ENCODE data around the gene MALL. TPM values are rescaled to one million over a fixed set of nuclear protein-coding genes. Genes with fewer than 3 reads are reported as not detected.

MALL gene
- total and polyA plus RNA-seq, 4 donors: 6.2 to 32.8 (median 20.8) TPM

GRCh38 chr2:110124939-110125691 is 9.5 kb upstream of the MALL start:
- Histone ChIP-seq H3K4me1 (ENCODE audit: control insufficient read depth in 1 of 2, insufficient read depth in 2 of 2, low read length in 2 of 2) (no peaks in the 10 kb centered on the region), H3K4me3 (ENCODE audit: low read length in 2 of 2) (no peak overlapping the region), H3K36me3 (ENCODE audit: control insufficient read depth in 1 of 2, insufficient read depth in 2 of 2, low read length in 1 of 2) (no peaks in the 10 kb centered on the region), H3K27me3 (ENCODE audit: control insufficient read depth in 1 of 2, insufficient read depth in 2 of 2, low read length in 1 of 2) (no peaks in the 10 kb centered on the region), H3K9me3 (ENCODE audit: control insufficient read depth, low read length) (no peaks in the 10 kb centered on the region), H3K27ac (ENCODE audit: low read depth in 1 of 2, low read length in 2 of 2) (peak overlapping the region in 1 of 2 donors; percentile 62)
- no peak for ATAC-seq (ENCODE audit: low FRiP score)
- intact Hi-C loops (cut with DNase I): no loop called here
- DNase-seq: no peak
- WGBS, 2 donors: 59 to 60% methylated on average over 6 of the region's 6 CpGs

DNA sequence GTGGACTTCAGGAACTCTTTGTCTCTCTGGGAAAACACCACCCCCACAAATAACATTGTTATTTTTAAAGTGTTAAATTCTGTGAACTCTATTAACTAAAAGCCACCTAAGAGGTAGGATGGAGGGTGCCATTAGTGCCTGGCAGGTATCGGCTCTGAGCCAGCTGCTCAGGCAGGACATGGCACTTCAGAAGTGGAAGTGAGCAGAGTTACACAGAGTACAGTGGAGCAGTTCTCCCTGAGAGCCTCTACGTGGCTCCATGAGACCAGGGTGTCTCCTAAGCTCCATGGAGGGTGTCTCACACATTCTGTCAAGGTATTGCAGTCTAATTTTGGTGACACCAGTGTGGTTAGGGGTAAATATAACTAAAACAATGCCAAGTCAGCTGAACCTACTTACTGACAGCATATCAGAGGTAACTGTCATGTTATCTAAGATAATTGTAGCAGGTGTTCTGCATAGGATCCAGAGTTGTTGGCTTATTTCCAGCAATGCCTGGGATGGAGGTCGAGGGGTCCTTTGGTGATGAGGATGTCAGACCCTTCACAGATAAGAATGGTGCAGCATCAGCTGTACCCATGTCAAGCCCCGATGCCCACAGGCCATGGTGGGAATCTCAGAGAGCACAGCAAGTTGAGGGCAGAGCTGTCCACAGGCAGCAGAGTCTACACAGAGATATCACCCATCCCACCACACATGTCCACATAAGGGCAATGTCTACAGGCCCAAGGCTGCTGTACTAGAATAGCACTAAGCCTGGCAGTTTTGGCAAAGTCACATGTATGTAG is 8.6 kb upstream of the MALL start:
- Histone ChIP-seq H3K9me3 (ENCODE audit: control insufficient read depth, low read length) (no peaks in the 10 kb centered on the region), H3K36me3 (ENCODE audit: control insufficient read depth in 1 of 2, insufficient read depth in 2 of 2, low read length in 1 of 2) (no peaks in the 10 kb centered on the region), H3K27ac (ENCODE audit: low read depth in 1 of 2, low read length in 2 of 2) (no peak overlapping the region), H3K4me3 (ENCODE audit: low read length in 2 of 2) (no peak overlapping the region), H3K27me3 (ENCODE audit: control insufficient read depth in 1 of 2, insufficient read depth in 2 of 2, low read length in 1 of 2) (no peaks in the 10 kb centered on the region), H3K4me1 (ENCODE audit: control insufficient read depth in 1 of 2, insufficient read depth in 2 of 2, low read length in 2 of 2) (no peaks in the 10 kb centered on the region)
- intact Hi-C loops (cut with DNase I): no loop called here
- ATAC-seq (ENCODE audit: low FRiP score) (no peak), DNase-seq (no peak)
- WGBS, 2 donors: 92 to 95% methylated on average over 4 of the region's 4 CpGs

DNA sequence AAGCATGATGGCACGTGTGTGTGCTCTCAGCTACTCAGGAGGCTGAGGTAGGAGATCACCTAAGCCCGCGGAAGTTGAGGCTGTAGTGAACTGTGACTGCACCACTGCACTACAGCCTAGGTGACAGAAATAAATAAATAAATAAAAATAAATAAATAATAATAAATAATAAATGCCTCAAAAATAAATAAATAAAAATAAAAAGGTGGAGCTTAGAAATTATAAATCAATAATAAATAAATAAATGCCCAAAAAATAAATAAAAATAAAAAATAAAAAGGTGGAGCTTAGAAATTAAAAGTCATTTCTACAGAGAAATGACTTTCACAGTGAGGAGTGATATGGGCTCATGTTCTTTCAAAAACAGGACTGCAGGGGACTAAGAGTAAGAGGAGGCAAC is 6.0 kb upstream of the MALL start:
- H3K9me3 ChIP-seq (ENCODE audit: control insufficient read depth, low read length): no peaks in the 10 kb centered on the region
- H3K4me1 ChIP-seq (ENCODE audit: control insufficient read depth in 1 of 2, insufficient read depth in 2 of 2, low read length in 2 of 2): no peaks in the 10 kb centered on the region
- H3K4me3 ChIP-seq (ENCODE audit: low read length in 2 of 2): no peak overlapping the region
- WGBS, 2 donors: 97 to 98% methylated on average over 3 of the region's 3 CpGs
- H3K27ac ChIP-seq (ENCODE audit: low read depth in 1 of 2, low read length in 2 of 2): no peak overlapping the region
- no peak for DNase-seq
- ATAC-seq (ENCODE audit: low FRiP score): no peak
- H3K36me3 ChIP-seq (ENCODE audit: control insufficient read depth in 1 of 2, insufficient read depth in 2 of 2, low read length in 1 of 2): no peaks in the 10 kb centered on the region
- intact Hi-C loops (cut with DNase I): no loop called here
- no peaks in the 10 kb centered on the region for H3K27me3 ChIP-seq (ENCODE audit: control insufficient read depth in 1 of 2, insufficient read depth in 2 of 2, low read length in 1 of 2)

DNA sequence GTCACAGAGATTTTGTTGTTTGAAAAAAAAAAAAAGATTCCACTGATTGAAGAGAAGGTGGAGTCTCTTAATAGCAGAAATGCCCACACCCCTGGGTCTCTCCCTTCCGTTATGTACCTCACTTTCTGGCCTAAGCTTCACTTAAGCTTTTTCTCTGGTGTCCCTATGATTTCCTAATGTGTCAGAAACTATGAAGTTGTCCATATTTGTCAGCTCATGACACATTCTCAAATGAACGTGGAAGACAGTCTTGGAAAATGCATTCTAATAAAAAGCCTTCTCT is 5.4 kb upstream of the MALL start:
- Histone ChIP-seq H3K4me3 (ENCODE audit: low read length in 2 of 2) (no peak overlapping the region), H3K36me3 (ENCODE audit: control insufficient read depth in 1 of 2, insufficient read depth in 2 of 2, low read length in 1 of 2) (no peaks in the 10 kb centered on the region), H3K4me1 (ENCODE audit: control insufficient read depth in 1 of 2, insufficient read depth in 2 of 2, low read length in 2 of 2) (no peaks in the 10 kb centered on the region), H3K27ac (ENCODE audit: low read depth in 1 of 2, low read length in 2 of 2) (no peak overlapping the region), H3K27me3 (ENCODE audit: control insufficient read depth in 1 of 2, insufficient read depth in 2 of 2, low read length in 1 of 2) (no peaks in the 10 kb centered on the region), H3K9me3 (ENCODE audit: control insufficient read depth, low read length) (no peaks in the 10 kb centered on the region)
- 48 to 50% methylated on average over 2 of the region's 2 CpGs for WGBS, 2 donors
- DNase-seq: no peak
- intact Hi-C loops (cut with DNase I): no loop called here
- ATAC-seq (ENCODE audit: low FRiP score): no peak

GRCh38 chr2:110120171-110121051 is 4.8 kb upstream of the MALL start:
- Histone ChIP-seq H3K9me3 (ENCODE audit: control insufficient read depth, low read length) (no peaks in the 10 kb centered on the region), H3K4me1 (ENCODE audit: control insufficient read depth in 1 of 2, insufficient read depth in 2 of 2, low read length in 2 of 2) (no peaks in the 10 kb centered on the region), H3K27me3 (ENCODE audit: control insufficient read depth in 1 of 2, insufficient read depth in 2 of 2, low read length in 1 of 2) (no peaks in the 10 kb centered on the region), H3K27ac (ENCODE audit: low read depth in 1 of 2, low read length in 2 of 2) (no peak overlapping the region), H3K4me3 (ENCODE audit: low read length in 2 of 2) (no peak overlapping the region), H3K36me3 (ENCODE audit: control insufficient read depth in 1 of 2, insufficient read depth in 2 of 2, low read length in 1 of 2) (no peaks in the 10 kb centered on the region)
- 62 to 68% methylated on average over 11 of the region's 11 CpGs for WGBS, 2 donors
- DNase-seq (no peak), ATAC-seq (ENCODE audit: low FRiP score) (no peak)
- intact Hi-C loops (cut with DNase I): no loop called here

DNA sequence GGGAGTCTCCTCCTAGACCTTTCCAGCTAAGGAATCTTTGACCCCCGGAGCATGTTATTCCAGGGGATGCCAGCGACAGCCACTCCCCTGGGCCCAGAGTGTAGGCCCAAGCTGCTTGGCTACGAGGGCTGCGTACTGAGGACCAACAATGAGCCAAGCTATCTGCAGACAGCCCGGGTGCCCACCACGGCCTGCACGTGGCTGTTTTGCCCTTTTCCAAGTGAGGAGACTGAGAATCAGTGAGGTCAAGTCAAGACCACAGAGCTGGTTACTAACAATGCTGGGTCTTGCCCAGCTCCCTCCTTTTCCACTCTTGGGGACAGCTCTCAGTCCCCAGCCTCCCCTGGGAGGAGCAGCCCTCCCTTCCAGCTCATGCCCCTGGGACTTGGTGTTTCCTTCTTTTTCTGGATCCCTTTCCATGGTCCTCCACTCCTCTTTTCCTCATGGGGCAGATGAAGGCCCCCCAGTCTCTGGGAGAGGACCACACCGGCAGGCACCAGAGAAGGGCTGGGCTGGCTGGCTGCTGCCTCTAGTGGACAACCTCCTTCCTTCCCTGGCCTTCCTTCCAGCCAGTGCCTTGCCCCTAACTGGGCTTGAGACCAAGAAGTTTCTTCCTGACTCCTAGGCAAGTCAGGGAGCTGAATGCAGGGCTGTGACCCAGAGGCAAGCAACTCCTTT is 550 bp upstream of the MALL start:
- Histone ChIP-seq H3K4me1 (ENCODE audit: control insufficient read depth in 1 of 2, insufficient read depth in 2 of 2, low read length in 2 of 2) (no peaks in the 10 kb centered on the region), H3K4me3 (ENCODE audit: low read length in 2 of 2) (no peak overlapping the region), H3K9me3 (ENCODE audit: control insufficient read depth, low read length) (no peaks in the 10 kb centered on the region), H3K27ac (ENCODE audit: low read depth in 1 of 2, low read length in 2 of 2) (no peak overlapping the region), H3K36me3 (ENCODE audit: control insufficient read depth in 1 of 2, insufficient read depth in 2 of 2, low read length in 1 of 2) (no peaks in the 10 kb centered on the region), H3K27me3 (ENCODE audit: control insufficient read depth in 1 of 2, insufficient read depth in 2 of 2, low read length in 1 of 2) (no peaks in the 10 kb centered on the region)
- WGBS, 2 donors: 10 to 15% methylated on average over 8 of the region's 8 CpGs
- ATAC-seq (ENCODE audit: low FRiP score) (peak; percentile 82), DNase-seq (peak; percentile 79 to 85)
- intact Hi-C loops (cut with DNase I): no loop called here

DNA sequence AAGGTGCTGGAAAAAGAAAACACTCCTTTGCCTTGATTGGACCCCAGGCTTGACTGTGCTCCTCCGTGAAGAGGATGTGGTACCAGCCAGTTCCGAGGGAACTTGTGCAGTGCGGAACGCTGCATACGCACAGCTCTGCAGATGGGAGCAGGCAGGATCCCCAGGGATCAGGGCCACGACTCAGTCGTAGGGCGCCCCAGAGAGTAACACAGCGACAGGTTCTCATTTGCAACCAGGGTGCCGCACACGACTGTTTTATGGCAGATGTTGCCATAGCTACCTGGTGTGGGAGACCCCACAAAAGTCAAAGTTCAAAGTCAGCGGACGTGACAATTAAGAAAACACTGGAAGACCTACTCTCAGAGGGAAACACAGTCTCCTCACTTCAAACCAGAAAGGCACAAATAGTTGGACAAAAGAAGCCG is 779 bp downstream of the MALL start:
- Histone ChIP-seq H3K27me3 (ENCODE audit: control insufficient read depth in 1 of 2, insufficient read depth in 2 of 2, low read length in 1 of 2) (no peaks in the 10 kb centered on the region), H3K36me3 (ENCODE audit: control insufficient read depth in 1 of 2, insufficient read depth in 2 of 2, low read length in 1 of 2) (no peaks in the 10 kb centered on the region), H3K4me1 (ENCODE audit: control insufficient read depth in 1 of 2, insufficient read depth in 2 of 2, low read length in 2 of 2) (no peaks in the 10 kb centered on the region), H3K9me3 (ENCODE audit: control insufficient read depth, low read length) (no peaks in the 10 kb centered on the region), H3K4me3 (ENCODE audit: low read length in 2 of 2) (no peak overlapping the region), H3K27ac (ENCODE audit: low read depth in 1 of 2, low read length in 2 of 2) (no peak overlapping the region)
- no peak for ATAC-seq (ENCODE audit: low FRiP score)
- intact Hi-C loops (cut with DNase I): no loop called here
- 94 to 95% methylated on average over 14 of the region's 14 CpGs for WGBS, 2 donors
- DNase-seq: no peak

- DNase-seq (no peak), ATAC-seq (ENCODE audit: low FRiP score) (peak; percentile 43)
- intact Hi-C loops (cut with DNase I): no loop called here
- 88 to 90% methylated on average over 8 of the region's 8 CpGs for WGBS, 2 donors
- Histone ChIP-seq H3K4me1 (ENCODE audit: control insufficient read depth in 1 of 2, insufficient read depth in 2 of 2, low read length in 2 of 2) (no peaks in the 10 kb centered on the region), H3K36me3 (ENCODE audit: control insufficient read depth in 1 of 2, insufficient read depth in 2 of 2, low read length in 1 of 2) (no peaks in the 10 kb centered on the region), H3K9me3 (ENCODE audit: control insufficient read depth, low read length) (no peaks in the 10 kb centered on the region), H3K27me3 (ENCODE audit: control insufficient read depth in 1 of 2, insufficient read depth in 2 of 2, low read length in 1 of 2) (no peaks in the 10 kb centered on the region), H3K27ac (ENCODE audit: low read depth in 1 of 2, low read length in 2 of 2) (no peak overlapping the region), H3K4me3 (ENCODE audit: low read length in 2 of 2) (no peak overlapping the region)
Measured at GRCh38 chr2:110113961-110114591, 1.5 kb downstream of the MALL start.

All from aorta (tissue), 5 donors.